Sciatic nerve (tissue), 2 donors: ENCODE data around the gene PRF1. TPM values are rescaled to one million over a fixed set of nuclear protein-coding genes. Genes with fewer than 3 reads are reported as not detected.

ENCODE experiments used
- ATAC-seq: fragments of 200-7000 bp; cut with Tn5 transposase; one replicate; pipeline ENCODE4 v1.9.1; 2020; ENCODE audit warnings: mild to moderate bottlenecking, moderate library complexity
- DNase-seq: peaks from one replicate; pipeline ENCODE4 v3.0.0-alpha.2; 2020; ENCODE audit warnings: low spot score
- intact Hi-C: fragments of 100-400 bp; cut with DNase I; formaldehyde crosslinking; loops from one replicate; pipeline ENCODE4 v1.14.2; 2022
- total RNA-seq: library from RNA; stranded (reverse); fragmentation: NEBNext Ultra II Directional; extraction: Animal tissue kit (Norgen Biotek cat#: 25700); gene quantifications from one replicate; pipeline ENCODE4 v1.2.1, GENCODE V29; 2021
- donor health status: DM: no; HTN: no; CAD: no.
- donor health status: DM: no; HTN: no; CAD: no.

The PRF1 gene
- total RNA-seq, 1 donor from 2014 or later = 7.6 TPM

GRCh38 chr10:70566515-70567290 is 35.8 kb downstream of the PRF1 start:
- no peak for ATAC-seq
- intact Hi-C loops = no loop called here
- DNase-seq = no peak

GRCh38 chr10:70565556-70566514 is 36.7 kb downstream of the PRF1 start:
- ATAC-seq (no peak), DNase-seq (no peak)
- intact Hi-C loops = no loop called here

GRCh38 chr10:70564901-70565351 is 37.6 kb downstream of the PRF1 start:
- DNase-seq (peak; percentile 48), ATAC-seq (no peak)
- intact Hi-C loops = no loop called here

GRCh38 chr10:70564113-70564725 is 38.3 kb downstream of the PRF1 start:
- intact Hi-C loops = no loop called here
- DNase-seq (peak; percentile 48), ATAC-seq (no peak)

- intact Hi-C loops = no loop called here
- ATAC-seq = no peak
- peak; percentile 51 for DNase-seq
Measured at GRCh38 chr10:70563230-70563629, 39.3 kb downstream of the PRF1 start.

- ATAC-seq (no peak), DNase-seq (peak; percentile 50)
- intact Hi-C loops = no loop called here
Measured at GRCh38 chr10:70562036-70562755, 40.3 kb downstream of the PRF1 start.

GRCh38 chr10:70561558-70561957 is 41.0 kb downstream of the PRF1 start:
- no peak for ATAC-seq
- intact Hi-C loops = no loop called here
- peak; percentile 47 for DNase-seq

GRCh38 chr10:70561070-70561469 is 41.5 kb downstream of the PRF1 start:
- intact Hi-C loops = no loop called here
- peak; percentile 63 for DNase-seq

GRCh38 chr10:70560511-70560941 is 42.0 kb downstream of the PRF1 start:
- intact Hi-C loops = no loop called here
- ATAC-seq (no peak), DNase-seq (peak; percentile 48)

More at GRCh38 chr10:70561070-70561469, 41.5 kb downstream of the PRF1 start:
- ATAC-seq = peak; percentile 23

GRCh38 chr10:70559861-70560260 is 42.7 kb downstream of the PRF1 start:
- no peak for ATAC-seq
- peak; percentile 36 for DNase-seq
- intact Hi-C loops = no loop called here

- intact Hi-C loops = no loop called here
- DNase-seq = peak; percentile 56
- peak; percentile 70 for ATAC-seq
Measured at GRCh38 chr10:70558871-70559810, 43.4 kb downstream of the PRF1 start.

GRCh38 chr10:70558295-70558694 is 44.2 kb downstream of the PRF1 start:
- peak; percentile 43 for DNase-seq

GRCh38 chr10:70557876-70558275 is 44.7 kb downstream of the PRF1 start:
- ATAC-seq (no peak), DNase-seq (no peak)
- intact Hi-C loops = no loop called here

More at GRCh38 chr10:70558295-70558694, 44.2 kb downstream of the PRF1 start:
- no peak for ATAC-seq
- intact Hi-C loops = no loop called here

GRCh38 chr10:70557086-70557845 is 45.3 kb downstream of the PRF1 start:
- DNase-seq = no peak
- intact Hi-C loops = no loop called here

GRCh38 chr10:70555371-70555770 is 47.2 kb downstream of the PRF1 start:
- intact Hi-C loops = no loop called here
- DNase-seq (no peak), ATAC-seq (no peak)

More at GRCh38 chr10:70557086-70557845, 45.3 kb downstream of the PRF1 start:
- no peak for ATAC-seq

- DNase-seq (no peak), ATAC-seq (no peak)
- intact Hi-C loops = no loop called here
Measured at GRCh38 chr10:70552586-70552985, 50.0 kb downstream of the PRF1 start.

- intact Hi-C loops = no loop called here
Measured at GRCh38 chr10:70551971-70552422, 50.5 kb downstream of the PRF1 start.

More at GRCh38 chr10:70551971-70552422, 50.5 kb downstream of the PRF1 start:
- ATAC-seq (peak; percentile 82), DNase-seq (no peak)
